Transverse colon (tissue), 4 donors: Measurements from ENCODE around the gene SHE. TPM values are rescaled to one million over a fixed set of nuclear protein-coding genes. Genes with fewer than 3 reads are reported as not detected.
"Not testable (repeated sequence)": the region's sequence is repeated elsewhere in the genome, so short reads cannot be mapped to it uniquely, and the experiment has no call there.

ENCODE experiments used
- DNase-seq: peaks from one replicate; pipeline ENCODE4 v3.0.0-alpha.2; 2019
- H3K27ac ChIP-seq, 4 donors: fragments of 200-600 bp; sonication (generic); 2 replicates each; pipeline ENCODE4 v1.5.1; 2016 to 2018; ENCODE audit warnings: inconsistent platforms in 4 of 4
- H3K27me3 ChIP-seq: fragments of 200-600 bp; sonication (generic); 2 replicates; pipeline ENCODE4 v1.5.1; 2017; ENCODE audit warnings: inconsistent platforms
- H3K36me3 ChIP-seq, 4 donors: fragments of 200-600 bp; sonication (generic); 2 replicates each; pipeline ENCODE4 v1.5.1; 2017 to 2019; ENCODE audit warnings: inconsistent platforms in 4 of 4
- H3K4me1 ChIP-seq, 4 donors: fragments of 200-600 bp; sonication (generic); 2 replicates each; pipeline ENCODE4 v1.5.1; 2017 to 2020; ENCODE audit warnings: inconsistent platforms in 4 of 4
- H3K4me3 ChIP-seq, 4 donors: fragments of 200-600 bp; sonication (generic); 1 replicate in 1 of 4; 2 replicates in 3 of 4; pipeline versions ENCODE4 v1.5.1 to v1.6.1; 2017 to 2019; ENCODE audit warnings: inconsistent platforms in 4 of 4
- H3K9me3 ChIP-seq, 2 donors: fragments of 200-600 bp; sonication (generic); 2 replicates each; pipeline ENCODE4 v1.5.1; 2017 to 2019; ENCODE audit warnings: inconsistent platforms in 2 of 2
- EP300 ChIP-seq: sonication (generic); formaldehyde crosslinking; IDR thresholded peaks from one replicate; pipeline ENCODE4 v1.6.1; 2017; ENCODE audit warnings: antibody characterized with exemption, low read depth
- POLR2A ChIP-seq: fragments of 450-650 bp; IDR thresholded peaks from one replicate; pipeline ENCODE4 v1.6.1; 2016; ENCODE audit warnings: antibody characterized with exemption, mild to moderate bottlenecking, moderate library complexity
- POLR2AphosphoS5 ChIP-seq, 3 donors: sonication (generic); formaldehyde crosslinking; IDR thresholded peaks; one replicate each; pipeline ENCODE4 v1.6.1; 2016; ENCODE audit warnings: antibody characterized with exemption in 3 of 3
- WGBS, 2 donors: methylation state at CpG; one replicate each; pipeline ENCODE4 v1.1.5; 2018; ENCODE audit warnings: low coverage in 1 of 2; 5-methylcytosine and 5-hydroxymethylcytosine counted together
- in situ Hi-C, 4 donors: fragments of 200-750 bp; cut with MboI; loops; one replicate each; pipeline versions ENCODE4 v1.15.0 to v1.15.1; 2017; ENCODE audit warnings: low sequenced_read_pairs in 3 of 4, low pct_ligation_motif_present in 1 of 4, low pct_unique_long_range_greater_than_20kb in 1 of 4
- intact Hi-C: fragments of 100-400 bp; cut with DNase I; formaldehyde crosslinking; loops from one replicate; pipeline ENCODE4 v1.15.1; 2023; ENCODE audit warnings: low total_unique reads
- total RNA-seq, 4 donors: library from RNA; depleted of rRNA; stranded (reverse); fragments of >200 nt; gene quantifications; one replicate each; pipeline ENCODE4 v1.1.0, GENCODE V29; 2016
- TF ChIP-seq, protein P1 (sequence below), 5 experiments: fragments of 200-600 bp in 3 of 5; fragments of 450-650 bp in 2 of 5; sonication (generic) in 3 of 5; IDR thresholded peaks; 1 replicate in 2 of 5; 2 replicates in 3 of 5; pipeline ENCODE4 v1.5.1; 2016 to 2017; ENCODE audit warnings: antibody characterized with exemption in 5 of 5, inconsistent platforms in 3 of 5, mild to moderate bottlenecking in 2 of 5, moderate library complexity in 1 of 5

Gene SHE
- total RNA-seq, 4 donors from 2014 or later, result 5.2 to 15.0 (median 6.7) TPM

- WGBS, 2 donors, result 56 to 67% methylated on average over 4 to 6 of the region's 6 CpGs
- intact Hi-C loops, result no loop called here
Observed at GRCh38 chr1:154541231-154541630, 39.0 kb upstream of the SHE start.

GRCh38 chr1:154539486-154540483 is 37.6 kb upstream of the SHE start:
- H3K36me3 ChIP-seq, result no peaks in the 10 kb centered on the region
- H3K9me3 ChIP-seq, result no peaks in the 10 kb centered on the region
- DNase-seq, result no peak
- no peaks in the 10 kb centered on the region for H3K4me1 ChIP-seq
- TF ChIP-seq EP300 (no peak), POLR2A (no peak), POLR2AphosphoS5 (IDR thresholded peaks at IDR 0.05) (no peak)
- TF ChIP-seq, protein P1, sequence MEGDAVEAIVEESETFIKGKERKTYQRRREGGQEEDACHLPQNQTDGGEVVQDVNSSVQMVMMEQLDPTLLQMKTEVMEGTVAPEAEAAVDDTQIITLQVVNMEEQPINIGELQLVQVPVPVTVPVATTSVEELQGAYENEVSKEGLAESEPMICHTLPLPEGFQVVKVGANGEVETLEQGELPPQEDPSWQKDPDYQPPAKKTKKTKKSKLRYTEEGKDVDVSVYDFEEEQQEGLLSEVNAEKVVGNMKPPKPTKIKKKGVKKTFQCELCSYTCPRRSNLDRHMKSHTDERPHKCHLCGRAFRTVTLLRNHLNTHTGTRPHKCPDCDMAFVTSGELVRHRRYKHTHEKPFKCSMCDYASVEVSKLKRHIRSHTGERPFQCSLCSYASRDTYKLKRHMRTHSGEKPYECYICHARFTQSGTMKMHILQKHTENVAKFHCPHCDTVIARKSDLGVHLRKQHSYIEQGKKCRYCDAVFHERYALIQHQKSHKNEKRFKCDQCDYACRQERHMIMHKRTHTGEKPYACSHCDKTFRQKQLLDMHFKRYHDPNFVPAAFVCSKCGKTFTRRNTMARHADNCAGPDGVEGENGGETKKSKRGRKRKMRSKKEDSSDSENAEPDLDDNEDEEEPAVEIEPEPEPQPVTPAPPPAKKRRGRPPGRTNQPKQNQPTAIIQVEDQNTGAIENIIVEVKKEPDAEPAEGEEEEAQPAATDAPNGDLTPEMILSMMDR (IDR thresholded peaks at IDR 0.05), result no peak
- H3K4me3 ChIP-seq, result no peak overlapping the region
- intact Hi-C loops, result no loop called here
- 76% methylated on average over 9 of the region's 9 CpGs; no CpG with 5 or more reads in 1 of the 2 donors for WGBS, 2 donors
- in situ Hi-C loops, result loop anchor here in 1 of 4 donors (10.0 kb wide), 1 partner anchor 55 kb away; no protein-coding TSS in a partner anchor
- H3K27ac ChIP-seq, result no peak overlapping the region
- H3K27me3 ChIP-seq, result no peaks in the 10 kb centered on the region

More at GRCh38 chr1:154541231-154541630, 39.0 kb upstream of the SHE start:
- no peak for TF ChIP-seq EP300
- no peak for TF ChIP-seq POLR2A
- no peak for TF ChIP-seq POLR2AphosphoS5 (IDR thresholded peaks at IDR 0.05)
- TF ChIP-seq, protein P1 (IDR thresholded peaks at IDR 0.05), result no peak
- no peaks in the 10 kb centered on the region for H3K27me3 ChIP-seq
- H3K4me3 ChIP-seq, result no peak overlapping the region
- H3K9me3 ChIP-seq, result no peaks in the 10 kb centered on the region
- H3K36me3 ChIP-seq, result no peaks in the 10 kb centered on the region
- DNase-seq, result no peak
- no peaks in the 10 kb centered on the region for H3K4me1 ChIP-seq
- in situ Hi-C loops, result loop anchor here in 1 of 4 donors (10.0 kb wide), 1 partner anchor 56 kb away; no protein-coding TSS in a partner anchor
- H3K27ac ChIP-seq, result no peak overlapping the region

- TF ChIP-seq POLR2AphosphoS5 (IDR thresholded peaks at IDR 0.05), result peak in 1 of 3 donors; percentile 13
- TF ChIP-seq POLR2A, result no peak
- Histone ChIP-seq H3K9me3 (no peaks in the 10 kb centered on the region), H3K4me3 (no peak overlapping the region), H3K27ac (no peak overlapping the region), H3K4me1 (no peaks in the 10 kb centered on the region), H3K36me3 (no peaks in the 10 kb centered on the region), H3K27me3 (no peaks in the 10 kb centered on the region)
- WGBS, 2 donors, result 60 to 78% methylated on average over 1 to 7 of the region's 7 CpGs
- in situ Hi-C loops (no loop called here), intact Hi-C loops (no loop called here)
- DNase-seq, result no peak
Observed at GRCh38 chr1:154536570-154536969, 34.4 kb upstream of the SHE start.

GRCh38 chr1:154533952-154534844 is 32.0 kb upstream of the SHE start:
- no peaks in the 10 kb centered on the region for H3K4me1 ChIP-seq
- no peaks in the 10 kb centered on the region for H3K36me3 ChIP-seq
- DNase-seq, result peak; percentile 54
- 46 to 59% methylated on average over 8 to 11 of the region's 11 CpGs for WGBS, 2 donors
- no peaks in the 10 kb centered on the region for H3K9me3 ChIP-seq
- TF ChIP-seq POLR2A (no peak), EP300 (no peak), POLR2AphosphoS5 (IDR thresholded peaks at IDR 0.05) (no peak)
- TF ChIP-seq, protein P1 (IDR thresholded peaks at IDR 0.05), result peak; percentile 36 to 50 (median 38)
- intact Hi-C loops, result no loop called here
- H3K4me3 ChIP-seq, result no peak overlapping the region
- in situ Hi-C loops, result no loop called here
- H3K27ac ChIP-seq, result no peak overlapping the region
- no peaks in the 10 kb centered on the region for H3K27me3 ChIP-seq

- H3K27me3 ChIP-seq, H3K36me3 ChIP-seq, H3K9me3 ChIP-seq, intact Hi-C loops, DNase-seq, H3K4me1 ChIP-seq, in situ Hi-C loops, H3K4me3 ChIP-seq, H3K27ac ChIP-seq: not testable (repeated sequence)
- 96% methylated on average over 4 of the region's 13 CpGs; no CpG with 5 or more reads in 1 of the 2 donors for WGBS, 2 donors
Observed at GRCh38 chr1:154531950-154532349, 29.7 kb upstream of the SHE start.
